HG03280 (cell line): Measurements from ENCODE around the gene CYTH1.

Source experiments
- ATAC-seq: cut with Tn5 transposase; IDR thresholded peaks from one replicate; pipeline ENCODE4 v1.9.1; 2021; ENCODE audit warnings: mild to moderate bottlenecking, moderate library complexity; ENCODE audit not compliant: unreplicated experiment

Gene CYTH1

DNA sequence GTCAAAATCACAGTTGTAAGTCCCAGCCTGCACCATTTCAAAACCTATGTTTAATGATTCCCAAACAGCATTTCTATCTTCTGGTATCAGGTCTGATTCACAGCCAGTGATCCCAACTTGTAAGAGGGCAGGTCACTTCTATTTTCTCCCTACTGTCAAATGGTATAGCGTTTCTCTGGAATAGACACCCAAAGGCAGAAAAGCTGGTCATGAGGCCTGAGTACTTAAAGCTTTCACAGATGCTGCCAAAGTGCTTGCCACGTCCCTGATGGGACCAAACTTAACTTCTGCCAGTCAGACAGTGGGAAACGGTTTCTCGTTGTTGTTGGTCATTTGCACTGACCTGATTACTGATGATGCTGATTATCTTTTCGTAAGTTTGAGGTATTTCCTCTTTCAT is 43.4 kb downstream of the CYTH1 start:
- ATAC-seq = no peak

DNA sequence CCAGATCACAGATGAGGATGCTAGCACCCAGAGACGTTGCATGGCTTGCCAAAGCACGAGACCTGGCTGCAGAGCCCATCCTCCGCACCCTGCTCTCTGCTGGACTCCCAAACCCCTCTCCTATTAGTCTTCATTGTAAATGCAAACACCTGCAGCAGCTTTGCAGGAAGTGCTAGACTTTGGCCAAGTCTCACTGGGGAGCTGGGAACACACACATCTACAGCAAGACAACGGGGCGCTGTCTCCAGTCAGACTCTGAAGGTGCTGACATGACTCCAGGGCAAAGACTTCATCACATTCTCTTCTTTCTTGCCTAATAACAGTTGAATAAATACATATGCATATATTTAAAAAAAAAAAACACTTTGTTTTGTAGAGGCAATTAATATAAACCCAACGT is 43.8 kb downstream of the CYTH1 start:
- ATAC-seq = no peak

DNA sequence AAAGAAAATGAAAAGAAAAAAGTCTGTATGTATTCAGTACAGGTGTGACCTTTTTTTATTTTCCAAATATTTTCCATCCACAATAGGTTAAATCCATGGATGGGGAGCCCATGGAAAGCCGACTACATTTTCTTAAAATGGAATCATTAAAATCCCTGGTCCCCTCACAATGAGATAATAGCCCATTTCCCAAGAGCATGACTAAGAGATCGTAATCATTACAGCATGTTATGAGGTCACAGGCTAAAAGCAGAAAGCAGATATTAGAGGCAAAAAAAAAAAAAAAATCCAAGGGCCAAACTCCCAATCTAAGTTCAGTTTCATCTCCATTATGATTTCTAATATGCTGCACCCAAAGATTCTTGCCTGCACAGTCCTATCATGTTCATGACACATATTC is 44.7 kb downstream of the CYTH1 start:
- no peak for ATAC-seq

DNA sequence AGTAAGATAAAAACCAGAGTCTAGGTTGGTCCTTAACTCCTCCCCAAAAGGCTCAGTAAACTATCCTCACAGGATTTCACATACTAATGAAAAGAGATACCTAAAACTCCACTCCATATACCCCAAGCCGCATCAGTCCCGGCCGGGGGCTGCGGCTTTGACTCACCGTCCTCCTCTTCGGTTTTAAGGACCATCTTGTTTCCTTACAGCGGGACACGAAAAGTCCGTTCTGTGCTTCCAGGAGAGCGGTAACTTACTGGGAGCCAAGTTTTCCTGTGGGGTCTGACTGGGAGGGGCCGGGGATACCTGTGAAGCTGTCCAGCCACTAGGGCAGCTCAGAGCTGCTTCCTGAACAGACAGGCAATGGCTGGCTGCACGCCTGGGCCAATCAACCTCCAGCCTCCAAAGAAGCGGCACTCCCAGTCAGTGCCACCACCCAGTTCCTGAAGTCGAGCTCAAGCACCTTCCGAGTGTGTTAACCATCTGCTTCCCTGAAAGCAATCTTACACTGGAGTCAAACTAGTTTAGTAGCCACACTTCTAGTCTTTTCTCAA is 45.5 kb downstream of the CYTH1 start:
- peak; percentile 60 for ATAC-seq

DNA sequence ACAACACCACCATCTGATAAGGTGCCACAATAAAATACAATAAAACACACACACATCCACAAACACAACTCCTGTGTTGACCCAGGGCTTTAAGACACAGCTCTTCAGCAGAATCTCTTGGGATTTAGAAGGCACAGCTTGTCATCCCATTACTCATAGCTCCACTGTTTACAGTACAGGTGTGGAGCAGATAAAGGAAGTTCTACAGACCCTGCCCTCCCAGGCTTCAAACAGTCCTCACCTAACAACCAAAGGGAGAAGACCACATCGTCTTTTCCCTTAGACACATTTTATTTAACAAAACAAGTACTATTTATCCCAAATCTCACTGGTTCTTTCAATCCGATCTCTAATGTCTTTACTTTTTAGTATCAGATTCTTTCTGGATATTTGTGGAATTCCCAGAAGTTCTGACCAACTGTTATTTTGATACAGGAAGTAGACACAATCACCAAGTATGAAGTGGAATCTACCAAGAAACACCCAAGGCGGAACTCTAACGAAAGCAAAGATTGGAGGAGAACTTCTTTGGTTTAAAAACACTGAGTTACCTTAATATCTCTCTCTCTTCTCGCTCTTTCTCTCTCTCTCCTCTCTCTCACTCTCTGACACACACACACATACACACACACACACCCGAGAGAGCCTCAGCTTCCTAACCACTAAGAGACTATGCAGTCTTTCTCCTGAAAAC is 46.1 kb downstream of the CYTH1 start:
- ATAC-seq = peak; percentile 7

DNA sequence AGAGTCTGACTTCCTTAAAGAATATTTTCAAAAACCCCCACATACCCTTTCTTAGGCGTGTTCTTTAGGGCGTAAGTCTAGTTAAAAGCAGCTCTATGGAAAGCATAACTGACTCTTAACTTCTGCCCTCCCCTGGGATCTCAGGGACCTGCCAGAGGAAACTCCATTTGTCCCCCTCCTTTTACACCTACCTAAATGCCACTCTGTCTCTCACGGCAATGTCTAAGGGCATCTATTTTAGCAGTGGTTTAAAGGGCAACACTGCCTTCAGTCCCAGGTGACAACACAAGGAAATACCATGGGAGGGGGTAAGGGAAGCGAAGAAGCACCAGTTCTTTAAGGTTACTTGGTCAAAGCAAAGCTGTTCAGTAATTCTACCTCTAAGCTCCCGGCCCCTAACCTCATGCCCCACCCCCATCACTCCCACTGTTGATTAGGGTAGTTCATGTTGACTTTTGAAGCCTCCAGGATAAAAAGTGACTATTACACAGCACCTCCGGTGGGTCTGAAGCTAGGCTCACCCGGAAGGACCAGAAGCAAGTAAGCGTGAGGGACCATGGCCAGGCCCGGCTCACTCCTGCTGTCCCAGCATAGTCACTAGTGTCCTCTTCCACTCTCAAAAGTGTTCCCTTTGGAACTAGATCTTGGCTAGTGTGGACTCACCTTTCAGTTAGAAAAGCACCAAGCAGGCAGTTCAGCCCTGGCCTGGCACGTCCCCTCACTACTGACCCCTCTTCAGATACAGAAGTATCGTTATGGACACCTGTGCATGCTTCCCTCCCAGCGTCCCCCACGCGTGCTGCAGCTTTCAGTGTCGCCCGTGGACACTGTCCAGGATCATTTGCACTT is 47.1 kb downstream of the CYTH1 start:
- no peak for ATAC-seq

DNA sequence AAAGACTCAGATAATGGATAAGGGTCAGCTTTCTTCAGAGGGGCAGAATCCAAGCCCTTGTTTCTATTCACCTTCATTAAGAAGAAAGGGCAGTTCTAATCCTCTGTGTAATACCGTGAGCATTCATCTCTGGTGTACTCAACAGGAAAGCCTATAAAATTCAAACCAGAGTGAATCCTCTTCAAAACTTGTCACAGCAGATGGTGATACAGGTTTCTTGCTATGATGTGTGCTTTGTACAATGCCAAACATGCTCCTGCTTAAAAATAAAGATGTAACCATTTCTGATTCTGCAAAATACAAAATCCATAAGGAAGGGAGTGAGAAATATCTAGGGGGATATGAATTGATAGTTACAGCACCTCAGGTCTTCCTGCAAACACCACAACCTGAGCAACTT is 49.7 kb downstream of the CYTH1 start:
- no peak for ATAC-seq

DNA sequence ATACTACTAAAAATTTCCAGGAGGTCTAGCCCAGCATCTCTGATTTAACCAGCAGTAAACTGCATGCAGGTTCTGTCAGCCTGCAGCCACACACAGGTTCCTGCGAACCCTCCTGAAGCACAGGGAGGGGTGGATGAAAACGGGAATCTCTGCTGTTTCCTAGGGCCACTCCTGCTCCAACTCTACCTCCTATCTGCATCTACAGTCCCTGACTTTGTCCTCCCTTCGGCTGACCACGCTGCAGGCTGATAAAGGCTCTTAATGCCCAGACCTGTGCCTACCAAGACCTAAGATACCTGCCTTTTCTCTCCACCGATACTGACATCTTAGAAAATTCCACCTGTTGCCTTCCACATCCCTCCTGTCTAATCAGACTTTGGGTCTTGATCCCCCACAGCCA is 50.2 kb downstream of the CYTH1 start:
- no peak for ATAC-seq

DNA sequence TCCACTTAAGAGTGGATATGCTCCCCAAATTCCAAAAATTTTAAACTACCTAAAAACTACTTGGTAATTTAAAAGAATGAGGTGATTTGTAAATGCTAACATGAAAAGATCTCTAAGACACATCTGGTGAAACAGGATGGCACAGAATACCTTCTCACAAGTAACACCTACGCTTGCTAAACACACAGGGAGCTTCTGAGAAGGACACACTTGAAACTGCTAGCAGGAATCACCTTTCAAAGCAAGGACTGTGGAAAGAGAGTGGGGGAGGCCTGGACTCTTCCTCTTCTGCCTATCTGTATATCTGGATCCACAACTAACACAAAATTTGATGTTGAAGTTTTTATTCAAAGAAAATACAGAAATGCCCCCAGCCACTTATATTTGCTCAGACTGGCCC is 52.4 kb downstream of the CYTH1 start:
- no peak for ATAC-seq

DNA sequence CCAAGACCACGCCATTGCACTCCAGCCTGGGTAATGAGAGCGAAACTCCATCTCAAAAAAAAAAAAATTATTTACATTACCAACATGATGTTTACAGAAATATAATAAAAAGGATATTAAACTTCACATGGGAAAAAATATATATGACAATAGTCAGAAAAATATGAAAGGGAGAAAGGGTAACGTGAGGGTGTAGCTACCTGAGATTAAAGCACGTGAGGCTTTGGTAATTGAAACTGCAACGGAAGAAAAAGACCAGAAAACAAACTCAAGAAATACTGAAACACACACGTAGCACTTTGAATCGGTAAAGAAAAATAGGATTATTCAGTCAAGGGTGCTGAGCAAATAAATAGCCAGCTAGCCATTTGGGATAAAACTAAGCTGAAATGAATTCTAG is 53.6 kb downstream of the CYTH1 start:
- ATAC-seq = no peak

DNA sequence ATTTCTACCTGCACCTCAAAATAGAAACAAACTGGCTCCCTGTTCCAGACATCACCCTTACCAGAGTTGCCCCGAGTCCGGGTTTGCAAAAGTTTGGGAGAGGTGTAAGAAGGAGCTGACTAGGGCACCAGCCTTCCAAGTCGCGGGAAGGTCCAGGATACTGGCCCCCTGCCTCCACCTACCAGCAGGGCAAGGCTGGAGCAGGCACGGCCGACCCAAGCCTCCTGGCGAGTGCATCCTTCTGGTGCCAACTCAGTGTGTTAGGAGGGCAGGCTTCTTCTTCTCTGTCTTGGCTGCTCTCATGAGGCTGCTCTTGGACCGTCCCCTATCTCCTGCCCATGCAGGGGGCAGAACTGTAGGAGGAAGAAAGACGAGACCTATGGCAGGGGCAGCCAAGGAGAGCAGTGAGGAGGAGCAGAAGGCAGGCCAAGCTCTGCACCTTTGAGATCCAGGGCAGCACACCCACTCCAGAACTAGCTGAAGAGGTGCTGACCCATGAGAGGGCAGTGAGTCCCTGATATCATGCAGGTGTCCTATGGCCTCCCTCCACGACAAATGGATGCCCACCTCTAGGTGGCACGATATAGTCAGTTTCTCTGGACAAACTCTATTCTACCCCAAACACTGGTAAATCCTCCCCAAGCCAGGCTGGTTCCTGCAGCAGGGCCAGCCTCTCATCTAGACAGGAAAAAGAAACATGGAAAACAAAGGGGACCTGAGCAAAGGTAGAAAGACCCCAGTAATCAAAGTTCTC is 54.4 kb downstream of the CYTH1 start:
- no peak for ATAC-seq

DNA sequence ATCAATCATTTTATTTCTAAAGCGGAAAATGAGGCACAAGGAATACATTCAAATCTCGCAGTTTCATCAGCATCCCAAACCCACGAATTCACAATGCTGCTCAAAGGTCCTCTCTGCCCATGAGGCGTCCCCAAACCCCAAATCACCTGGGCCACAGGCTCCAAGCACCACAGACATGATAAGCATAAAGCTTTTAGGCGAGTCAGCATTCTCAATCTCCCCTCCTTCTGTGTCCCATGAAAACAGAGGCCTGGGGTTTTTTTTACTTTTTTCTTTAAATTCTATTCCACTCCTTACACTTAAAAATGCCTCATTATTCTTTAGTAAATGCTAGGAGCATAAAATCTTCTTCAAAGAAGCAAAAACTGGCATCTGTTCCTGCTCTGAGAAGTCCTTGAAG is 55.0 kb downstream of the CYTH1 start:
- no peak for ATAC-seq

DNA sequence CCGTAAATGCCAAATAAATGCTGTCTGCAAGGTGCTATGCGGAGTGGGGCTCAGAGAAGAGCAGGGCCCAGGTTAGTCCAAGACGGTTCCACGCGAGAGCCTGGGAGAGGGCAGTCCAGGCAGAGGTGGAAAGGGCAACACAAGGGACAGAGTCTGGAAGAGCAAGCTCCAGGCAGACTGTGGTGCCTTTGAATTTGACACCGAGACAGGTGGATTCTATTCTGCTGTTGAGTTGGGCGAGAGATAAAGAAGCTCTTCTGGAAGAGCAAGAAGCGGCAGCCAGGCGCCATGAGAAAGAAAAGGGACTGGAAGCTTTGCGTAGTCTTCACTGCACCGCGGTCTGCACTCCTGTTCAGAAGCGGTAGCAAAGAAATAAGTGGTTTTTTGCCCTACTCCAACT is 55.6 kb downstream of the CYTH1 start:
- ATAC-seq = no peak

DNA sequence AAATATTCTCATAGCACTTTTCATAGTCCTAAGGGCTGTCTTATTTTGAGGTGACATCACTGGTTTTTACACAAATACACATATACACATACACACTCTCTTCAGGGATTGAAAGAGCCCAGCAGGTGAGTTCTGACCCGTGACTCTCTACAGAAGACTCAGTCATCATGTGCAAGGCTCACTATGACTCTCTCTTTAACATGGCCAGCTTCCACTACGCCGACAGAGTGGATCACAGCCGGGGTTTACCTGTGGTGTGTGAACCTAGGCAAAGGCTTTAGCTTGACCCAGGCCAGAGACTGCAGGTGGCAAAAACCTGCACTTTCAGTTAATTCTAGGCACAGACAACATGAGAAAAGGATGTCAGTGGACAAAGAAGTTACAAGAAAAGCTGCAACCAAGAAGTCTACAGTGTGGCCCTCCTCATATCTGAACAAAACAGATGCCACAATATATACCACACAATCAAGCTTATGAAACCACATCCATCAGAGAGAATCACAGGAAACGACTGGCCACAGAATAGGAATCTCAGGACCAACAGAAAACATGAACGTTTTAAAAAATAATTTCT is 56.5 kb downstream of the CYTH1 start:
- no peak for ATAC-seq

DNA sequence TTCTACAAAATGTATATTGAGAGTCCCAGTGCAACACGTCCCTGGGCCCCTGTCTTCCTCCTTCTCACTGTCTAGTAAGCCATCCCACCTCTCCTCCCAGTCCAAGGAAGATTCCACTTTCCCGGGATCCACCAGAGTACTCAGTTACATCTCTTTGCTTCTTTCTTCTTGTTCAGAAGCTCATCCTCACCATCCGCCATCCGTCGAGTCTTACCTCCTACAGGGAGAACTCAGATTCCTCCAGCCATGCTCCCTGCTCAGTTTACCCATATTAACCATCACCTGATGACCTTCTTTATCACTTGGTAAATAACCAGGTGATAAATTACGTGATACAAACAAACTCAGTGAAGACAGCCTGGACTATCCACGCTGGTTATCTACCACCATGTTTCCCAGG is 57.1 kb downstream of the CYTH1 start:
- ATAC-seq = no peak

DNA sequence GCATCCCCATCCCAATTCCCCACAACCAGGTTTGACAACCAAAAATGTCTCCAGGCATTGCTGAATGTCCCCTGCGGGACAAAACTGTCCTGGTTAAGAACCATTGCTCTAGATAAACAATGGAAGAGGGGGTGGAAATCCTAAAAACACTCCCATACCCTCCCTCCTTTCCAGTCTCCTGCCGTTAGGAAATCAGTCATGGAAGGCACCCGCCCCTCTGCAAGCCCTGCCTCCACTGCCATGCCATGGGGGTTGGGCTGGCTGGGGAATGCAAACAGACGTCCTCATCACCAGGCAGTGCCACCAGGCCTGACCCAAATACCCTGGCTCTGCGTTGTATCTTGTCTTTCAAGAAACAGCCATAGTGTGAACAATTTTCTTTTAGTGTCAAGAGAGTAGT is 57.5 kb downstream of the CYTH1 start:
- ATAC-seq = no peak

DNA sequence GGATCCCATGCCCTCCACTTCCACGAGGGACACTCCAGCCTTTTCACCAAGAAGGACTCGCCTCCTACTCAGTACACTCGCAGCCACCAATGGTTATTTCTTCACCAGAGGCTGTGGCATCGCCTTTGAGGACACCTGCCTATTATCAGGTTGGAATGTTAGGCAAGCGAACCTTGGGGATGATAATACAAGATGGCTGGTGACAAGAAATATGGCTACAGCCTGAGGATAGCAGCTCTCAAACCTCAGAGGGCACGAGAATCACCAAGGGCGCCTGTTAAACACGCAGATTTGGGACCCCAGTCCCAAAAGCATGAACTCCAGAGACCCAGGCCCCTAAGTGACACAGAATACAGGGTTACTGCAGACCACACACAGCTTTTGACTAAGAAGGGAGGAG is 58.1 kb downstream of the CYTH1 start:
- no peak for ATAC-seq

DNA sequence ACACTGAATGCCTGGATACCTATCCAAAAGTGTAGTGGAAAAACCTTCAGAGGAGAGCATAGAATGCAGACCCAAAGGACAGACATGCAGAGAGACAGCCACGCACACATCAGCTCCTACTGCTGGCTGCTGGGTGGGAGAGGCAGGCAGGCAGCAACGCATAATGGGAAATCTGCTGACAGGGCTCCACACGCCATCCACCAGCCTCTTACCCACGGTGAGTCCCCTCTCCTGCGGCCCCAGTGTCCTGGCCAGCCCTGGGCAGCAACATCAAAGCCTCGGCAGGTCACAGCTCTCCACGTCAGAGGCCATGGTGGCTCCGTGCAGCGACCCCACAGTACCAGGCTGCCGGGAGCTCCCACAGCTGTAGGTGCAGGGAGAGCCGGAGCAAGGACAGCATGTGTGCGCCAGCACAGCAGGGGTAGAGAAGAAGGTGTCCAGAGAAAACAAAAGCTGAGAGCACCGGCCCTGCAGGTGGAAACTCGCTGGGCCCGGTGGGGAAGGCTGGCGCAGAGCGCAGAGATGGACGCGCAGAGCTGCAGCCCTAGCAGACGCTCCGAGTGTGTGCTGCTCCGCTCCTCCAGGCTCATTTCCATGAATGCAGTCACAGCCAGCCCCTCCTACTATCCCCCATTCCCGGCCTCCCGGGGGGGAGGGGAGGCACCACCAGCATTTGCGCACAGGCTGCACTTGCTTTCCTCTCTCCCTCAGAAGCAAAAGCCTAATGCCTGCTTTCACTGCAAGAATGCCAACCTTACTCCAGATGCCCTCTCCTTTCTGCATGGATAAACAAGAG is 58.9 kb downstream of the CYTH1 start:
- ATAC-seq = no peak

DNA sequence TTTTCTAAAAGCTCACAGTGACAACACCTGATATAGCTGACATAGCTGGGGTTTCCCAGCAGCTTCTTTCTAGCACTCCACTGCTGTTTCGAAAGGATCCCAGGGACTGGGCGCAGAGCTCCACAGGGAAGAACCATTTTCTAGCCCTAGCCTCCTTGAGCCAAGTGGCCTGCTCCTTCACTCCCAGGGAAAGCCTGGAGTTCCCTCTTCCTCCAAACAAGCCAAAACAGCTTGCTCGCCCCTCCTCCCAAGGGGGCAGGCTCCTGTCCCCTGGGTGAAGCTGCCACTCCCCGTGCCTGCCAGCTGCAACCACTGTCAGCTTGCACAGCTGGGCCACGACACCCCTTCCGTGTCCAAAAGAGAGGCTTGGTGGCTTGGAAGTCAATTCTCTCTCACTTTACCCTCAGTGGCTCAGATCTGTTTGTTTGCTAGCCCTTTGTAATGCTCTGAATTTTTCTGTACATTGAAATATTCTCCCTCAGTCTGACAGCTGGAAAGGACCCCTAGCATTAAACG is 59.8 kb downstream of the CYTH1 start:
- no peak for ATAC-seq

DNA sequence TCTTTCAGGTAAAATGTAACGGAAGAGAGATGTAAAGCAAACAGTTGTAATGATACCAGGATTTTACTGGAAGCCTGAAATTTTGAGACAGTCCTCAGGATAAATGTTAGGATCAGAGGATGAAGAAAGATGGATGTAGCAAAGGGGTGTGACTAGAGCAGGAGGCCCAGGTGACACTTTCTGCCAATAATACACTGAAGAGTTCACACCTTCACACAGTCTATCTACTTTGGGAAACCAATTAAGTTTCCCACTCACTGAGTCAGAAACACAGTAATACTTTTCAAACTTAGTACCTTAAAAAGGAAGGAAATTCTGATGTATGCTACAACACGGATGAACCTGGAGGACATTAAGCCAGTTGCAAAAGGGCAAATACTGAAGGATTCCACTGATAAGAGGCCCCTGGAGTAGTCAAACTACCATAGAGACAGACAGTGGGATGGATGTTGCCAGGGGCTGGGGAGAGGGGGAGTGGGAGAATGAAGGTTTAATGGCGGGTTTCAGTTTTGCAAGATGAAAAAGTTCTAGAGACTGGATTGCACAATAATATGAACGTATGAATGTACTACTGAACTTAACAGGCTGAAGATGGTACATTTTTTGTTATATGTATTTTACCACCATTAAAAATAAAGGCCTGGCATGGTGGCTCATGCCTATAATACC is 62.3 kb downstream of the CYTH1 start:
- ATAC-seq = no peak
